Upper lobe of left lung (tissue), 4 donors: ENCODE data around the gene CAPNS1.

Experiments used
- EP300 ChIP-seq, 4 donors: sonication (generic); formaldehyde crosslinking; IDR thresholded peaks; one replicate each; pipeline ENCODE4 v1.5.1; 2017; ENCODE audit warnings: antibody characterized with exemption in 4 of 4, control low read depth in 2 of 4
- POLR2A ChIP-seq, 4 donors: fragments of 450-650 bp; IDR thresholded peaks; one replicate each; pipeline ENCODE4 v1.5.1; 2016 to 2017; ENCODE audit warnings: antibody characterized with exemption in 4 of 4, mild to moderate bottlenecking in 2 of 4
- TF ChIP-seq, protein P1 (sequence below), 6 experiments: fragments of 450-650 bp in 4 of 6; fragments of 200-600 bp in 2 of 6; sonication (generic) in 2 of 6; IDR thresholded peaks; one replicate each; pipeline ENCODE4 v1.5.1; 2016 to 2019; ENCODE audit warnings: antibody characterized with exemption in 6 of 6

DNA sequence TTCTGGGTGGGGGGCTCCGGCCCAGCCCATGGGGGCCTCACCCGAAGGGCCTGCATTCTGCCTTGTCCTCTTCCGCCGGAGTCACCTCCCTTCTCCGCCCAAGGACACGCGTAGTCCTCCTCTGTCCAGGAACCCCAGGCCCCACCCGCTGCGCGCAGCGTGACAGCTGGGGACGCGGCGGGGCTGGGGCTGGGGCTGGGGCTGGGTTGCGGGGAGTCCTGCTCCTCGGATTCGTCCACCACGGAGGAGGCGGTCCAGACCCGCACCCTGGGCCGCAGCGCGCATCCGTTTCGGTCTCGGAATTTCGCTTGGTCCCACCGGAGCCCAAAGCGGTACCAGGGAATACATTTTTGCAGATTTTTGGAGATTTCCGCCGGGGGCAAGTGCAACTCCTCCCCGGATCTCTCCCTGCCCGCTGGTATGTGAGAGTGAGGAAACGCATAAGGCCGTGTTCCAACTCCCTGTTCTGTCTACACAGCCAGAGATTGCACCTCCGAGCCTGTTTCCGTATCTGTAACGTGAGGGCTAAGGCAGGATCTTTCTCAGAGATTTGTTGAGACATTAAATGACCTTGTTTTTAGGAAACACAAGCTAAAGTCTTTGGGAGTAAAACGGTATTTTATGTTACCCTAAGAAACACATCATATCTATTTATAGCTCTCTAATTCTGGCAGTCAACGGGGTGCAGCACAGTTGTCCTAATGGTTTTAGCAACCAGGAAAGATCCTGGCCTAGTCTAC is 12.7 kb downstream of the CAPNS1 start, which contains the start of gene COX7A1:
- TF ChIP-seq, protein P1, sequence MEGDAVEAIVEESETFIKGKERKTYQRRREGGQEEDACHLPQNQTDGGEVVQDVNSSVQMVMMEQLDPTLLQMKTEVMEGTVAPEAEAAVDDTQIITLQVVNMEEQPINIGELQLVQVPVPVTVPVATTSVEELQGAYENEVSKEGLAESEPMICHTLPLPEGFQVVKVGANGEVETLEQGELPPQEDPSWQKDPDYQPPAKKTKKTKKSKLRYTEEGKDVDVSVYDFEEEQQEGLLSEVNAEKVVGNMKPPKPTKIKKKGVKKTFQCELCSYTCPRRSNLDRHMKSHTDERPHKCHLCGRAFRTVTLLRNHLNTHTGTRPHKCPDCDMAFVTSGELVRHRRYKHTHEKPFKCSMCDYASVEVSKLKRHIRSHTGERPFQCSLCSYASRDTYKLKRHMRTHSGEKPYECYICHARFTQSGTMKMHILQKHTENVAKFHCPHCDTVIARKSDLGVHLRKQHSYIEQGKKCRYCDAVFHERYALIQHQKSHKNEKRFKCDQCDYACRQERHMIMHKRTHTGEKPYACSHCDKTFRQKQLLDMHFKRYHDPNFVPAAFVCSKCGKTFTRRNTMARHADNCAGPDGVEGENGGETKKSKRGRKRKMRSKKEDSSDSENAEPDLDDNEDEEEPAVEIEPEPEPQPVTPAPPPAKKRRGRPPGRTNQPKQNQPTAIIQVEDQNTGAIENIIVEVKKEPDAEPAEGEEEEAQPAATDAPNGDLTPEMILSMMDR (IDR thresholded peaks at IDR 0.05) = no peak
- TF ChIP-seq EP300 (IDR thresholded peaks at IDR 0.05) (no peak), POLR2A (IDR thresholded peaks at IDR 0.05) (peak in 3 of 4 donors; percentile 14 to 38 (median 14))
